Retinal pigment epithelial cell (primary cell): ENCODE results near the gene VEPH1.

Experiments used
- DNase-seq: peaks from one replicate; pipeline ENCODE4 v3.0.0-alpha.2; 2010; ENCODE audit warnings: low read depth
- H3K4me3 ChIP-seq: 2 replicates; pipeline ENCODE4 v1.5.1; 2011; ENCODE audit warnings: mild to moderate bottlenecking, low read length, control low read depth, moderate library complexity
- CTCF ChIP-seq: conservative IDR thresholded peaks from 2 replicates; pipeline ENCODE4 v1.5.1; 2011; ENCODE audit warnings: low read depth, low read length, control low read depth, inconsistent platforms

VEPH1 gene

GRCh38 chr3:157479464-157480243 is 23.6 kb downstream of the VEPH1 start:
- no peak for DNase-seq
- H3K4me3 ChIP-seq, result no peak overlapping the region
- no peak for TF ChIP-seq CTCF

- no peak for TF ChIP-seq CTCF
- DNase-seq, result no peak
- no peak overlapping the region for H3K4me3 ChIP-seq
Observed at GRCh38 chr3:157477441-157477840, 25.8 kb downstream of the VEPH1 start.

- TF ChIP-seq CTCF, result no peak
- DNase-seq, result peak; percentile 21
- no peak overlapping the region for H3K4me3 ChIP-seq
Observed at GRCh38 chr3:157475921-157476414, 27.2 kb downstream of the VEPH1 start.

GRCh38 chr3:157472648-157473047 is 30.6 kb downstream of the VEPH1 start:
- H3K4me3 ChIP-seq, result no peak overlapping the region
- no peak for DNase-seq
- TF ChIP-seq CTCF, result no peak

GRCh38 chr3:157471064-157471463 is 32.2 kb downstream of the VEPH1 start:
- no peak for DNase-seq
- TF ChIP-seq CTCF, result no peak
- H3K4me3 ChIP-seq, result no peak overlapping the region

- no peak overlapping the region for H3K4me3 ChIP-seq
- DNase-seq, result no peak
Observed at GRCh38 chr3:157469561-157470294, 33.5 kb downstream of the VEPH1 start.

More at GRCh38 chr3:157469561-157470294, 33.5 kb downstream of the VEPH1 start:
- no peak for TF ChIP-seq CTCF
